DND-41 (cell line): ENCODE data around the gene GAN.

Experiments used
- EZH2 ChIP-seq: IDR thresholded peaks from 3 replicates; pipeline ENCODE4 v1.6.1; 2012; ENCODE audit warnings: borderline replicate concordance, low read depth, mild to moderate bottlenecking, moderate library complexity, low read length, inconsistent platforms; ENCODE audit not compliant: severe bottlenecking
- TF ChIP-seq, protein P1 (sequence below): IDR thresholded peaks from 2 replicates; pipeline ENCODE4 v1.5.1; 2012; ENCODE audit warnings: borderline replicate concordance, low read length, moderate library complexity, mild to moderate bottlenecking; ENCODE audit not compliant: poor library complexity, severe bottlenecking; ENCODE audit errors: extremely low read depth

GRCh38 chr16:81403208-81403600 lies 88.4 kb downstream of the GAN start:
- TF ChIP-seq, protein P1, sequence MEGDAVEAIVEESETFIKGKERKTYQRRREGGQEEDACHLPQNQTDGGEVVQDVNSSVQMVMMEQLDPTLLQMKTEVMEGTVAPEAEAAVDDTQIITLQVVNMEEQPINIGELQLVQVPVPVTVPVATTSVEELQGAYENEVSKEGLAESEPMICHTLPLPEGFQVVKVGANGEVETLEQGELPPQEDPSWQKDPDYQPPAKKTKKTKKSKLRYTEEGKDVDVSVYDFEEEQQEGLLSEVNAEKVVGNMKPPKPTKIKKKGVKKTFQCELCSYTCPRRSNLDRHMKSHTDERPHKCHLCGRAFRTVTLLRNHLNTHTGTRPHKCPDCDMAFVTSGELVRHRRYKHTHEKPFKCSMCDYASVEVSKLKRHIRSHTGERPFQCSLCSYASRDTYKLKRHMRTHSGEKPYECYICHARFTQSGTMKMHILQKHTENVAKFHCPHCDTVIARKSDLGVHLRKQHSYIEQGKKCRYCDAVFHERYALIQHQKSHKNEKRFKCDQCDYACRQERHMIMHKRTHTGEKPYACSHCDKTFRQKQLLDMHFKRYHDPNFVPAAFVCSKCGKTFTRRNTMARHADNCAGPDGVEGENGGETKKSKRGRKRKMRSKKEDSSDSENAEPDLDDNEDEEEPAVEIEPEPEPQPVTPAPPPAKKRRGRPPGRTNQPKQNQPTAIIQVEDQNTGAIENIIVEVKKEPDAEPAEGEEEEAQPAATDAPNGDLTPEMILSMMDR = no peak
- TF ChIP-seq EZH2 = no peak
